Stimulated activated CD4-positive, alpha-beta T cell treated with anti-CD3 and anti-CD28 coated beads, Interleukin-12 subunit alpha, Interleukin-12 subunit beta, amount 100 ng/mL, for 24 hours (primary cell): ENCODE measurements around the gene FGD1.

ENCODE experiments used
- DNase-seq, 2 experiments: peaks; one replicate each; pipeline ENCODE4 v3.0.0-alpha.2; 2020; ENCODE audit warnings: low read depth in 2 of 2

The FGD1 gene

DNA sequence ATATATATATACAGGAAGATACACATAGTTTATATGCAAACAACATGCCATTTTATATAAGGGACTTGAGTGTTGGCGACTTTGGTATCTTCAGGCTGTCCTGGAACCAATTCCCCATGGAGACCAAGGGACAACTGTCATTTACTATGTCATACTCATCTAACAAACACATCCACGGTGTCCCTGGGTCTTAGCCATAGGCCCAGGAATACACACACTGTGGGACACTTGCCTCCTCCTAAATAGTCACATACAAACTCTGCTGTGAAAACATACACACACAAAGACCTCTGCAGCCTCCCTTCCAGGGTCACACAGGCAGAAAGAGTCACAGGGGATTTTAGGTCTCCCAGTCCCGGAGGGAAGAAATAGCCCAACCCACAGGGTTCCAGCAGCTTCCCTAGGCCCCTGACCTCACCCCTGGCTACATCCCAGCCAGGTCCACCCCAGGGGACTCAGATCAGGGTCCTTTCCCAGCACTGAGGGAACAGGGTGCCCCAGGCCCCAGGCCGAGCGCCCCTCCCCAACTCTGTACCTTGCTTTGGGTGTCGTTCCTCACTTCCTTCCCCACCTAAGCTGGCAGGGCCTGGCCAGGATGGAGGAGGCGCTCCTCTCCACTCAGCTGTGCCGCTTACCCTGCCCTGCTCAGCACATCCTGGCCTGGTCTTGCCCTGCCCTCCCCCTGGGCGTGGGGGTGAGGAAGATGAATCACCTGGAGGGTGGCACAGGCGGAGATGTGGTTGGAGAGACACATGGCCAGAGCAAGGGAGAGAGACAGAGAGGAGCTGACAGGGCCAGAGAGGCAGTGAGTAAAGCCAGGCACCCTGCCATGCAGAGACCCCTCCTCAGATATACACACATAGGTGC lies 21.8 kb downstream of the FGD1 start:
- DNase-seq, result no peak

DNA sequence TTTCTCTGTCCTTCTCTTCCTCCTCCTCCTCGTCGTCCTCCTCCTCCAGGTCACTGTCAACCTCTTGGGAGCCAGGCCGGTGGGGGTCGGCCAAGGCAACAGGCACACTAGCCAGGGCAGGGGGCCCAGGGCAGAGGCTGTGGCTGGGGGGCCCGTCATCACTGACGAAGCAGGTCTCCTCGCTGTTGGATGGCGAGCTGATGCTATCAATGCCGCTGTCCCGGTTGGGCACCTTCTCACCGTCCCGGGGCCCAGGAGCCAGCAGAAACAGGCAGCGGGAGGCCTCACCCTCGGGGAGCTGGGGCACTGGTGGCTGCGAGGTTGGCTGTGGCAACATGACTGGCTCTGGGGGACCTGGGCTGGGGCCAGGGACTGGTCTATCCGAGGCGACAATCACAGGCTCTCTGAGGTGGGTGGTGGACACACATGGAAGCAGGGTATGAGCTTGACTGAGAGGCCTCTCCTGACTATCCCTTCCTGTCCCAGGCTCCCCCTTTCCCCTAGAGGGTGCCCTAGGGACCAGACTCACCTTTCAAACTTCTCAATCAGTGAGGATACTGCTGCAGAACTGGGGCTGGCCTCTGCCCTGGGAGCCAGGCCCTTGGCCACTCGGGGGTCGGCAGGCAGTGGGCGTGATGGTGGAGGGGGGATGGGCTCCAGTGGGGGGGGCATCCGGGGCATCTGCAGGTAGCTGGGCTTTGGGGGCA lies 25.8 kb downstream of the FGD1 start:
- DNase-seq, result no peak

DNA sequence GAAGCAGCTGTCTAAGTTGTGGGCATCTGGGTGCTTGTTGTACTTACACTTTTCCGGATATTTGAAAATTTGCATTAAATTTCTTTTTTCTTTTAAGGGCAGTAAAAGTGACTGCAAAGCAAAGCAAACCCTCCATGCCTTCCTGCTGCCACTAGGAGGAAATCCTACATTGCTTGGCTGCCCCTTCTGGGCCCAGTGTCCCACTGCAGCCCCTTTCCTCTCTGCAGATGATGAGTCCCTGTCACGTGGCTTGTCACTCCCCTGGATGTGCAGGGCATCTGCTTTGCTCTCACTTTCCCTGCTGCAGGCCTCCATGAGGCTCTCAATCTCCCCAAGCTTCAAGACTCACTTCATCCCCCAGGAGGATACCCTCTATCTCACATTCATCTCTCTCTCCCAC lies 43.1 kb downstream of the FGD1 start:
- no peak for DNase-seq

DNA sequence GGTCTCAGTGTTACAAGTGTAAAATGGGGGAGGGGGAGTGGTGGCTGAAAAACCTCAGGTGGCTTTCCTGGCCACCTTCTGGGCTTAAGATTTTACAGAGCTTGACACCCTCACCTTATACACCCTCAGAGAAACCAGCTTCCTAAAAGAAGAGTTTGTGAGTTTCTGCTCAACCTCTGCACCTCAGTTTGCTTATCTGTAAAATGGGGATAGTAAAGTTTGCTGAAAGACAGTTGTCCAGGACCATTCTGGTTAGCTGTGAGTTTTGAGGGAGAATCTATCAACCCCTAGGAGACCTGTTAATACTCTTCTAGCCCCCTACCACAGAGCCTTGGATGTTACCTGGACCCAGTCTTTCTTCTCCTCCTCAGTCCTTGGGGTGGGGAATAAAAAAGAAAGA lies 46.1 kb downstream of the FGD1 start:
- DNase-seq, result no peak

DNA sequence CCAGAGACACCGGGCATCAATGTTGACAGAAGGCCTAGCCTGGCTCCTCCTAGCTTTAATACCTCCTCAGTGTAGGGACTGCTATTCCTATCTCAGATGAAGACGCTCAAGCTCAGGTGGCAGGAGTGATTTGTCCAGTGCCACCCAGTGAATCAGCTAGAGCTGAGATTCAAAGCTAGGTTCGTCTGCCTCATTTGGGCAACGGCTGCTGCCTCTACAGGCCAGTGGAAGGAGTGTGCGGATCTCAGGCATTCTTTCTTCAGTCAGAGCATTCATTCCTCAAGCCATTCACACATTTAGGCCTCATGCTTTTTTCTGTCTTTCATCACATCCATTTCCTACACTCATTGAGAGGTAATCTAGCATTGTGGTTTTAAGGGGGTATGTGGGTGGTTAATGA lies 48.6 kb downstream of the FGD1 start:
- DNase-seq, result no peak

DNA sequence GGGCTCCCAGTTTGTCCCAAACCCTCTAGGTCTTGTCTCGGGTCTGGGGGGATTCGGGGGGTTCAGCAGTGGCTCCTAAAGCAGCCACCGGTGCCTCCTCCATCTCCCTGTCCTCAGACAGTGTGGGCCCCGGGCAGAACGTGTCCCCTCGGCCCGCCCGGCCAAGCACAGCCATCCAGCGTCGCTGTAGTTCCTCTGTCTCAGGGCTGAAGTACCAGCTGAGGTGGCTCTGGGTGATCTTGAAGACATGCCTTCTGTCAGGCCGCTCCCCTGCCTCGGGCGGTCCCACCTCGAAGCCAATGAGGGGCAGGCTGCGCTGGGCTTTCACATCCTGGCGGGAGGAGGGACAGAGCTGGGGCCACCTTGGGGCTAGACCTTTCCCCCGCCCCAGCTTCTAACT lies 50.0 kb downstream of the FGD1 start:
- DNase-seq, result no peak

DNA sequence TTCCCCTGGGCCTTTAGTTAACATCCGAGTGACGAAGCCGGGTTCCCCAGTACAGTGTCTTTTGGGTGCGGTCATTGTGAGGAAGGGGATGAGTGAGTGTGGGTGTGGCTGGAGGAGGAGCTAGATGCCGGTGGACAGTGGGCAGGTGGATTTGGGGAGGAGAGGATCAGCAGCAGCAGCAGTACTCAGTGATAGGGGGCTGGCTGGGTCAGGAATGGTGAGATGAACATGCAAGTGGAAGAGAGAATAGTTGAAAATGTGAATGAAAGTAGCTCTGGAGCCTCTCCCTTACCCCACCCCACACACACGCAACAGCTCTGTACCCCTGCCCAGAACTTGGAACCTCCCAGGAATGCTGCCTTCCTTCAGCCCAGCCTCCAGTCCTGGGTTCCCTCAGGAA lies 51.3 kb downstream of the FGD1 start:
- no peak for DNase-seq

DNA sequence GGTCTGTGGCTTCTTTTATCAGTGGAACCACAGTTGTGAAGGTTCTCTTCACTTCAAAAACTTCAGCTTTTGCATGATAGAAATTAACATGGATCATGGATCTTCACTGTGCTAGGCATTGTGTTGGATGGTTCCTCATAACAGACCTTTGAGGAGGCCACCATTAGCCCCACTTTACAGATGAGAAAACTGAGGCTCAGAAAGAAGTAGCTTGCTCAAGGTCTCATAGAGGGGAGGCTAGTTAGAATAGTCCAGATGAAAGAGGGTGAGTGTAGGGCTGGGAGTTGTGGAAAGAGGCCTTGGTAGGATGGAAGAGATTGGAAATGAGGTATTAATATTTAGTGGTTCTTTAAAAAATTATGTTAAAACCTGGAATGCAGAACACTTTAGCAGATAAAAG lies 53.2 kb downstream of the FGD1 start:
- DNase-seq, result no peak

DNA sequence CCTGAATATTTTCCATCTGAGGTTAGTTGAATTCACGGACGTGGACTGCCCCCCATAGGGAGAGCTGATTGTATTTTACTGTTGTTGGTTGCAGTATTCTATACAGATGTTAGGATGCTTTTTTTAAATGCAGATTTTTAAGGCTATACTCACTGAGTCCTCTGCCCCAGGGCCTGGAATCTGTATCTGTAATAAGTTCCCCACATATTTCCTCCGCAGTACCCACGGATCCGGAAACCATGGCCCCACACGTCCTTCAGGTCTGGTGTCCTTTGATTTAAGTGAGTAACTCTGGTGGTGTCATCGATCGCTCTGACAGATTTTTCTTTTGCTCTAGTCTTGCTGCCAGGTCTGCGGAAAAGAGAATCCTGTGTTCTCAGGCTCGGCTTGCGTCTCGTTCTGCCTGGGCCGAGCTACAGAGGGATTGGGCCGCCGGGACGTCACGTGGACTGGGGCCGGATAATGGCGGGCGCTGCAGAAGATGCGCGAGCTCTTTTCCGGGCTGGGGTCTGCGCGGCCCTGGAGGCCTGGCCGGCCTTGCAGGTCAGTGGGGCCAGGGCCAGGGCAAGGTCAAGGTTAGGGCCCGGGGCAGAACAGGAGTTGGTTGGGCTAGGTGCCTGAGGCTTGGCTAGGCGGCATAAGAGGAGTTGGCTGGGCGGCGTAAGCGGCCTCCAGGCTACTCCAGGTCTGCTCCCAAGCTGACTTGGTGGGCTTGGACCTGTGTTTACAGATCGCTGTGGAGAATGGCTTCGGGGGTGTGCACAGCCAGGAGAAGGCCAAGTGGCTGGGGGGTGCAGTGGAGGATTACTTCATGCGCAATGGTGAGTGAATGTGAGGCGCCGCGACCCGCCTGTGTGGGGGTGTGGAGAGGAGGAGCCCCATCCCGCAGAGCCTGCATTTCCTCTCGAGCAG lies 55.8 kb downstream of the FGD1 start, which contains the start of gene TSR2:
Gene TSR2, plus strand, starts transcription at position 445 of the 912 bp plus-strand sequence. Its CDS starts 18 bp downstream, at position 463.
- DNase-seq, result peak; percentile 51 to 63

DNA sequence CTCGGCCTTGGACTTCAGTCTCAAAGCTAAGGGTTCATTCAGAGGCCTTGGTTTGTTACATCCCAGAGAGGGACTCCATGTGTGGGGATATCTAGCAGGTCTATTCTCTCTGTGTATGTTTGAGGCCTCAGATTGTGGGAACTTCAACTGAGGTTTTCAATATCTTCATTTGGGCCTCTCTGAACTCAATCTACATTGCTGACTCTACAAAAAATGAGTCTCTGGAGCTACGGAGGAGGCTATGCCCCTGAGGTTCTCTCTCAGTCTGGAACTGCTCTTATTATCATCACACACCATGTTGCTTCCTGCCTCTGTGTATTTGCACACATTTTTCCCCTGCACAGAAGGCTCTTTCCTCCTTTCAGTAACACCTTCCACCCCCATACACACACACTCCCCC lies 60.9 kb downstream of the FGD1 start:
- DNase-seq, result no peak

DNA sequence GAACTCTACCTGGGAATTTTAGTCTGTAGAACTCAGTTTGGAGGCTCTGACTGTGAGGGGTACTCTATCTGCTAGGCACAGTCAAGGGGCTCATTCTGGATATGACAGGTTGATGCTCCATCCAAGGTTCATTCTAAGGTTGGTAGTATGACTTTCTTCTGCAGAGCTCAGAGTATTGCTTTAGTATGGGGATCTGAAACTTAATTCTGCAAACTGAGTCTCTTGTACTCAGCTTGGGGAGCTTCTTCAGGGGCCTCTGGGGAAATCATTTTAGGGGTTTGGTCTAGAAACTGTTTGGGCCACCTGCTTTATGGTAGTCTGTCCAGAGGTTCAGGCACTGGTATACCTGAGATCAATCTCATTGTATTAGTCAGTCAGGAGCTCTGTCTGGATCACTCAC lies 65.5 kb downstream of the FGD1 start:
- no peak for DNase-seq

DNA sequence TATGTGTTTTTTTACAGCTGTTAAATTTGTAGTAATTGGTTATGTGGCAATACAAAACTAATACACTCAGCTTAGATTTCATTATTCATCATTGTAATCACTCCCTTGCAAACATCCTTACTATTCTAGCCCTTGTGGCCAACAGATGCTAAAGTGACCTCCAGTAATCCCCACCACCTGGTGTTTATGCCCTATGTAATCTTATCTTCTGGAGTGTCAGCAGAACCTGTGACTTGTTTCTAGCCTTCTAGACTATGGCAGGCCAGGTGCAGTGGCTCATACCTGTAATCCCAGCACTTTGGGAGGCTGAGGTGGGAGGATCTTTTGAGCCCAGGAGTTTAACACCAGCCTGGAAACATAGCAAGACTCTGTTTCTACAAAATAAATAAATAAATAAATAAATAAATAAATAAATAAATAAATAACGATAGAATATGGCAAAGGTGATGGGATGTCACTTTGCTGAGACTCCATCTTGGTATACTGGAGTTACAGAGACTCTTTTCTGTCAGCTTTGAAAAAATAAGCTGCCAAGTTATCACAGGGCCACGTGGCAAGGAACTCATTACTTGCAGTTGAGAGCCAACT lies 68.1 kb downstream of the FGD1 start:
- DNase-seq, result no peak

DNA sequence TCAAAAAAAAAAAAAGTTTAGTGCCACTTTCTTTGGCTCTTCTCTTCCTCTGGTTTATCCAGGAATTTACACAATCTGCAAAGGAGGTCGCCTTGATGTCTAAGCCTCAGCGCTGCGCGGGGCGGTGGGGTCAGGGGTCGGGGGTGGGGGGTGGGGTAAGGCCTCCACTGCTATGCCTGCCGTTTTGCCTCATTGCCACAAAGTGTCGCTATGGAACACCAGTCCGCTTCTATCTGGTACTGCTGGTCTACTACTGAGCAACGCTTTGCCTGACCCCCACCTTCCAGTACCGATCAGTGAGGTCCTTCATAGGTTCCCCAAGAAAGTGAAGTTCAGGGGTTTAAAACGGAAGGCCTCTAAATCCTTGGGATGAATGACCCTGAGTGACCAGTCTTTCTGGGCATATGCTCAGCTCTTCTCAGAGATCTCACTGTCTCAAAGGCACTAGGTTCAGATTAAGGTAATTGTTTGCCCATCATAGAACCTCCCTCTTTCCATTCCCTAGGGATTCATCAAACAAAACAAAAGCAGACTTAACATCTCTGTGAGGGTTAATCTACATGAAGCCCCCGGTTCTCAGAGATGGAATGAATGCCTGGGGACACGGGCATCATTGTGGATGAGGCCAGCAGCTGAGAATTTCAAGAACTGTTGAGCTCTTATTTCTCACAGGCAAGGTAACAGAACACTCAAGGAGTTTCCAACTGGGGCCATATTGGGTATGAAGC lies 72.7 kb downstream of the FGD1 start:
- DNase-seq, result no peak

DNA sequence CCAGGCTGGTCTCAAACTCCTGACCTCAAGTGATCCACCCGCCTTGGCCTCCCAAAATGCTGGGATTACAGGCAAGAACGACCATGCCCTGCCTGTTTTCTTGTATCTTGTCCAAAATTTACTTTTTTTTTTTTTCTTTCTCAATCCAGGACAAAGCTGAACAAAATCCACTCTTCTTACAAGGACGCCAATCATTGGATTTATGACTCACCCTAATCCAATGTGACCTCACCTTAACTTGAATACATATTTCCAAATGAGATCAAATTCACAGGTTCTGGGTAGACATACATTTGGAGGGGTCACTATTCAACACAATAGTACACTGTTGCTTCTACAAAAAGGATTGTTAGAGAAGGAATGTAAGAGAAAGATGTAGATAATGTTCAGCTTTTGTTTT lies 73.9 kb downstream of the FGD1 start:
- DNase-seq, result no peak

DNA sequence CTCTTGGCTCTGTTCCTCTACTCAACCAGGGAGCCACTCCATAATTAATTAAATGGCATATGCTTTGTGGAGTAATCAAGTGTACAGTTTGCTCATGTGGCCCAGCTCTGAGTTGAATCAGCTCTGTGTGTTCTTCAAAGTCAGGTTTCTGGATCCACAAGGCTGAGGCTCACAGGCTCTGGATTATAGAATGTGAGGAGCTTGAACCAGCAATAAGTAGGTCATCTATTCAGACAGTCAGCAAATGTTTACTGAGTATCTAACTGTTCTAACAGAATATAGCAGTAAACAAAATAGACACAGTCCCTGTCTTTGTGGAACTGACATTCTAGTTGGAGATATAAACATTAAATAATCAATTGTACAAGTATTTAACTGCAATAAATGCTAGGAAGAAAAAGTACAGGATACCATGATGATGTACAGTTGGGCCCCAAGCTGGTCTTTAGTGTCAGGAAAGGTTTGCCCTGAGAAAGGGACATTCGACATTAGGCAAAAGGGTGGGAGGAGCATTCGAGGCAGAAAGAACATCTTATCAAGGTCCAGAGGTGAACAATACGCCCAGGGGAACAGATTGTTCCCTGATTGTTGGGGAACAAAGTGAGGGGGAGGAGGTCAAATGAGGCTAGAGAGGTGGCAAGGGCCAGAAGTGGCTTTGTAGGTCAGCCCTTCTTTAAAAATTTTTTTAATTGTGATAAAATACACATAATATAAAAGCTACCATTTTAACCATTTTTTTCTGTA lies 76.3 kb downstream of the FGD1 start:
- DNase-seq, result no peak

DNA sequence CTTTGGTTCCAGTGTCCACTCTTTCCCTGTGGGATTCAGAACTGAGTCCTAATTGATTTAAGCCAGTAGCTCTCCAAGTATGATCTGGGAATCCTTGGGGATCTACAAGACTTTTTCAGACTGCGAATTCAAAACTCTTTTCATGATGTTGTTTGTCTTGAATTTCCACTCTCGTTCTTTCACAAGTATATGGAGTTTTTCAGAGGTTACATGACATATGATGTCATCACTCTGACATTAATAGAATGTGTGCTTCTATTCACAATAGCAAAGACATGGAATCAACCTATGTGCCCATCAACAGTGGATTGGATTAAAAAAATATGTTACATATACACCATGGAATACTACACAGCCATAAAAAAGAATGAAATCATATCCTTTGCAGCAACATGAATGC lies 79.1 kb downstream of the FGD1 start:
- no peak for DNase-seq

DNA sequence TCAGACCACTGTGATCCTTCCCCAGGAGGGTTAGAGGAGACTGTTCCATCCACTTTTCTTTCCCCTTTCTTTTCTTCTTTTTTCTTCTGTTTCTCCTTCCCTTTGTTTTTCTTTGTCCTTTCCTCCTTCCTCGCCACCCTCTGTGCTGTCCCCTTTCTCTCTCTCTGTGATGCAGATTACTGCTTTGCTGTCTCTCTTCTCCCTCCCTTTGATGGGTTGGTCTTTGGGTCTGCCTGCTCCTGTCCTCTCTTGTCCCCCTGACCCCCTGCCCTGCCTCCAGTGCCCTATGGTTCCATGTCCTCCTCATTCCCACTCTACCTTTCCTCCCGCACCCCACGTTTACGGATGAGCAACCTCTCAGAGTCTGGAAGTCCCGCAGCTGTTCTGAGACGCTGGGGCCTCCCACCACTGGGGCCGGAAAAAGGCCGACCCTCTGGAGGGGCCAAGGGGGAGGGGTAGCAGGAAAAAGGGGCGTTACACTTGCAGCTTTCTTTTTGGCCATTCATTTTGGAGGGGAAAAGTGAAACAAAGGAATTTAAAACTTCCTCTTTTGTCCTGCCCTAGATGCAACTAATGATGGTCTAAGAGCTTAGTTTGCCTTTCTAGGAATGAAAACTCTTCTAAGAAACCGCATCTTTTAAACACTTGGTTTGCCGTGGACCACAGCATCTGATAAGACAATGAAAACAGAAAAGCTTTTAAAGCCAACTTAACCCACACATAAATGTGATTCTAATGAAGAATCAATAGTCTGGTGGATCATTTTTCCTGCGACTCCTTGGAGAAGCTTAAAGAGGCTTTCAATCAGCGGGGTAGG lies 80.3 kb downstream of the FGD1 start:
- DNase-seq, result no peak

DNA sequence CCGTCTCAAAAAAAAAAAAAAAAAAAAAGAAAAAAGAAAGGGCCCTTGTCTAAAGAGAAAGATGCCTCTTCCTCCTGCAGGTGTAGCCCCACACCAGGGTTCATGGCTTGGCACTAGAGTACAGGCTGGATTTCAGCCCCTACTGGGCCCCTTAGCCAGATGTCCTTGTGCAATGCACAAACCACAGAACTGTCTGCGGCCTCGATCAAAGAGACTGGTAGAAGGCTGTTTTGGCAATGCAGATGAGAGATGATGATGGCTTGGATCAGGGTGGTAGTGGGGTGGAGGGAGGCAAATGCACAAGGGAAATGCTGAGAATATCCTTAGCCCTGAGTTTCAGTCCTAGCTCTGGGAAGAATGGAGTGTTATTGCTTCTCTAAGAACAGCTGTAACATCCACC lies 82.3 kb downstream of the FGD1 start:
- no peak for DNase-seq

DNA sequence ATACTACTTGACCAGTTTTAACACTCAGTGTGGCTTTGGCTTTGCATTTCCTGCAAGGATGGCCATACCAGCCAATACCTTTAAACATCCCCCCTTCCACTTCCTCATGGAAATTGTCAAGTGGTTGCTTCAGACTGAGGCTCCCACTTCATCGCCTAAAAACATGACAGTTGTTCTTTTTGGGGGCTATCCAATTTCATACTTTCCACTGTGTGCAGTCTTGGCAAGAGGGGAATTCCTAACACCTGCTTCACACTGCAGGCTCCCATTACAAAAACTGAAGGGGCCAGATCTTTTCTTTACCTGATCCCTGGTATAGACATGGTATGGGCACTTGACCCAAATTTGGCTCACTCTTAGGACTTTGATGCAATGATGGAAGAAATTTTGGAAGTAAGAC lies 84.3 kb downstream of the FGD1 start:
- DNase-seq, result no peak

DNA sequence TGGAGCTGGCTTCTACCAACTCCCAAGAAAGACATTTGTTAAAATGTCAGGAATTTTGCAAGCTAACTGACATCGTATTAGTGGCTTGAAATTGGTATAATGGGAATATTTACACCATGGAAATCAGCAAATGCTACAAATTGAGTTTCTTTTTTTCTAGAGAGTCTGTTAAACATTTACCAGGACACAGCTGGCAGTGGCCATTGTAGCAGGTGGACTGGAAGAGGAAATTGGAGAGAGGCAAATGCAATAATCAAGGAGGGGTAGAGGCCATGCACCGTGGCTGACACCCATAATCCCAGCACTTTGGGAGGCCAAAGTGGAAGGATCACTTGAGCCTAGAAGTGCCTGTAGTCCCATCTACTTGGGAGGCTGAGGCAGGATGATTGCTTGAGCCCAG lies 88.8 kb downstream of the FGD1 start:
- no peak for DNase-seq
